ENCODE results near the gene NACA.

DNA sequence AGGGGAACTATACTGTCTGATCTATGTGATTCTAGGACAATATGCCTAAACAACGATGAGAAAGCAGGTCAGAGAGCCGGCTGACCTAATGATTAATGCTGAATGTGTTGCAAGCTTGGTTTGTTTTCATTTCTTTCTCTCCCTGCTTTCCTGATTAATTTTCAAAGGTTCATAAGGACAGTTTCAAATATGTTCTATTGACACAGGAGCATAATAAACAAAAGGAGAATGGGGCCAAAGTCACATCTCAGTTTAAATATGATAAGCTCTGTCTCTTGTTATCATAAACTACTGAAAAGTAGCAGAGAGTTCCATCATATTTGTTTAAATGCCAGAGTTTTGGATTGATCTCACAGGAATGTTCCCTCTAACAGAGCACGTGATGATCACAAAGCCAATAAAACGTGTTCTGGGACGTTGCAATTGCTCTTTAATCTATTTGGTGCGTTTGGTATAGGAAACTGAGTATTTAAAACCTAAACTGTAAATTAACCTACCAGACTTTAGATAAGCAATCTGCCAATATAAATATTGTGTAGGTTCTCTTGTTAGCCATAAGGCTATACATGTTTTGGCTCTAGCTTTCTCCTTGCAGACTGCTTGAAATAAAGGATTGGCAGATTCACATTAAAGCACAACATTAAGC lies 34.3 kb upstream of the NACA start:
- TF ChIP-seq, protein P1, sequence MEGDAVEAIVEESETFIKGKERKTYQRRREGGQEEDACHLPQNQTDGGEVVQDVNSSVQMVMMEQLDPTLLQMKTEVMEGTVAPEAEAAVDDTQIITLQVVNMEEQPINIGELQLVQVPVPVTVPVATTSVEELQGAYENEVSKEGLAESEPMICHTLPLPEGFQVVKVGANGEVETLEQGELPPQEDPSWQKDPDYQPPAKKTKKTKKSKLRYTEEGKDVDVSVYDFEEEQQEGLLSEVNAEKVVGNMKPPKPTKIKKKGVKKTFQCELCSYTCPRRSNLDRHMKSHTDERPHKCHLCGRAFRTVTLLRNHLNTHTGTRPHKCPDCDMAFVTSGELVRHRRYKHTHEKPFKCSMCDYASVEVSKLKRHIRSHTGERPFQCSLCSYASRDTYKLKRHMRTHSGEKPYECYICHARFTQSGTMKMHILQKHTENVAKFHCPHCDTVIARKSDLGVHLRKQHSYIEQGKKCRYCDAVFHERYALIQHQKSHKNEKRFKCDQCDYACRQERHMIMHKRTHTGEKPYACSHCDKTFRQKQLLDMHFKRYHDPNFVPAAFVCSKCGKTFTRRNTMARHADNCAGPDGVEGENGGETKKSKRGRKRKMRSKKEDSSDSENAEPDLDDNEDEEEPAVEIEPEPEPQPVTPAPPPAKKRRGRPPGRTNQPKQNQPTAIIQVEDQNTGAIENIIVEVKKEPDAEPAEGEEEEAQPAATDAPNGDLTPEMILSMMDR (CRISPR knock-in tag; IDR thresholded peaks at IDR 0.05), result no peak
- TF ChIP-seq CEBPB (IDR thresholded peaks at IDR 0.05; ENCODE audit: borderline replicate concordance, low read depth, low read length) (peak; percentile 79), BRCA1 (CRISPR knock-in tag; IDR thresholded peaks at IDR 0.05) (no peak), SP2 (CRISPR knock-in tag; IDR thresholded peaks at IDR 0.05) (no peak), TCF7 (IDR thresholded peaks at IDR 0.05; ENCODE audit: low read depth) (peak; percentile 93), ZNF775 (CRISPR knock-in tag; IDR thresholded peaks at IDR 0.05; ENCODE audit: borderline replicate concordance) (0 out of 2 replicates have a peak, but pooled peaks have one; percentile 7)
